ENCODE data around the gene PDE4D. TPM values are rescaled to one million over a fixed set of nuclear protein-coding genes. Genes with fewer than 3 reads are reported as not detected.

The PDE4D gene
- total RNA-seq, 1 experiment from 2014 or later, result 3.3 TPM

GRCh38 chr5:59458966-59459729 is 434.4 kb downstream of the PDE4D start:
- Mint-ChIP-seq H3K27me3 (ENCODE audit: low read depth) (no peaks in the 10 kb centered on the region), H3K9me3 (peaks cover 22% of the 10 kb centered on the region), H3K27ac (no peak overlapping the region), H3K36me3 (peaks cover 20% of the 10 kb centered on the region), H3K4me3 (no peak overlapping the region), H3K4me1 (peaks cover 10% of the 10 kb centered on the region)
- DNase-seq (ENCODE audit: low spot score) (no peak), ATAC-seq (no peak)
- ChIA-PET CTCF (no interaction called here), POLR2A (no interaction called here)
- peak; percentile 64; the same call in 1 of the 2 replicates for TF ChIP-seq HMGA2 (CRISPR knock-in tag; IDR thresholded peaks at IDR 0.05)
- no peak for TF ChIP-seq GABPB1 (CRISPR knock-in tag; IDR thresholded peaks at IDR 0.05)

- TF ChIP-seq ESRRA (CRISPR knock-in tag; IDR thresholded peaks at IDR 0.05; ENCODE audit: borderline replicate concordance), result no peak
- TF ChIP-seq ZNF423 (CRISPR knock-in tag; IDR thresholded peaks at IDR 0.05), result no peak
- TF ChIP-seq GABPB1 (CRISPR knock-in tag; IDR thresholded peaks at IDR 0.05), result no peak
- TF ChIP-seq ZNF263 (CRISPR knock-in tag; IDR thresholded peaks at IDR 0.05; ENCODE audit: low read depth), result no peak
- TF ChIP-seq MXD4 (CRISPR knock-in tag; IDR thresholded peaks at IDR 0.05; ENCODE audit: borderline replicate concordance), result no peak
- no peak for TF ChIP-seq HMGXB4 (CRISPR knock-in tag; IDR thresholded peaks at IDR 0.05)
- H3K36me3 Mint-ChIP-seq, result peaks cover 22% of the 10 kb centered on the region
- H3K27ac Mint-ChIP-seq, result no peak overlapping the region
- peaks cover 2% of the 10 kb centered on the region for H3K4me1 Mint-ChIP-seq
- H3K4me3 Mint-ChIP-seq, result no peak overlapping the region
- H3K9me3 Mint-ChIP-seq, result peaks cover 26% of the 10 kb centered on the region
- H3K27me3 Mint-ChIP-seq (ENCODE audit: low read depth), result no peaks in the 10 kb centered on the region
- ATAC-seq, result no peak
- ChIA-PET CTCF (no interaction called here), POLR2A (no interaction called here)
- no peak for DNase-seq (ENCODE audit: low spot score)
These were observed 435.2 kb downstream of the PDE4D start for GRCh38 chr5:59458321-59458720.

GRCh38 chr5:59449905-59450644 is 443.5 kb downstream of the PDE4D start:
- Mint-ChIP-seq H3K27ac (no peak overlapping the region), H3K4me3 (no peak overlapping the region), H3K36me3 (peaks cover 15% of the 10 kb centered on the region), H3K27me3 (ENCODE audit: low read depth) (no peaks in the 10 kb centered on the region), H3K9me3 (peaks cover 16% of the 10 kb centered on the region), H3K4me1 (no peaks in the 10 kb centered on the region)
- CTCF ChIA-PET, result no interaction called here
- TF ChIP-seq E2F5 (CRISPR knock-in tag; IDR thresholded peaks at IDR 0.05) (no peak), GTF2I (CRISPR knock-in tag; conservative IDR thresholded peaks at IDR 0.05) (0 out of 2 replicates have a peak, but pooled peaks have one; percentile 42)
- DNase-seq (ENCODE audit: low spot score) (no peak), ATAC-seq (peak; percentile 51)
- POLR2A ChIA-PET, result no interaction called here

- peaks cover 7% of the 10 kb centered on the region; the same call in 1 of the 2 replicates for H3K36me3 Mint-ChIP-seq
- POLR2A ChIA-PET, result no interaction called here
- H3K9me3 Mint-ChIP-seq, result peaks cover 3% of the 10 kb centered on the region; the same call in 1 of the 2 replicates
- CTCF ChIA-PET, result no interaction called here
- no peak overlapping the region for H3K27ac Mint-ChIP-seq
- no peak overlapping the region for H3K4me3 Mint-ChIP-seq
- H3K4me1 Mint-ChIP-seq, result no peaks in the 10 kb centered on the region
- H3K27me3 Mint-ChIP-seq (ENCODE audit: low read depth), result no peaks in the 10 kb centered on the region
- ATAC-seq, result no peak
- no peak for DNase-seq (ENCODE audit: low spot score)
- TF ChIP-seq IRF1 (CRISPR knock-in tag; IDR thresholded peaks at IDR 0.05), result no peak
- no peak for TF ChIP-seq ATF2 (CRISPR knock-in tag; IDR thresholded peaks at IDR 0.05; ENCODE audit: borderline replicate concordance, low read depth)
- no peak for TF ChIP-seq E2F4 (CRISPR knock-in tag; IDR thresholded peaks at IDR 0.05; ENCODE audit: borderline replicate concordance, low read depth)
- no peak for TF ChIP-seq ARID4B (CRISPR knock-in tag; IDR thresholded peaks at IDR 0.05; ENCODE audit: borderline replicate concordance)
These were observed 447.2 kb downstream of the PDE4D start for GRCh38 chr5:59446356-59446755.
